CD4-positive, alpha-beta T cell treated with Interleukin-4 for 4 hours (primary cell): ENCODE data around the gene LINC01488.

Experiments
- DNase-seq: peaks from one replicate; pipeline ENCODE4 v3.0.0-alpha.2; 2020

Gene LINC01488

GRCh38 chr11:69482322-69482721 is 859 bp downstream of the LINC01488 start:
- no peak for DNase-seq

- DNase-seq, result no peak
Observed at GRCh38 chr11:69483170-69483569, 1.7 kb downstream of the LINC01488 start.

GRCh38 chr11:69483691-69484426 is 2.4 kb downstream of the LINC01488 start:
- no peak for DNase-seq

- DNase-seq, result no peak
Observed at GRCh38 chr11:69484427-69485259, 3.2 kb downstream of the LINC01488 start.

- DNase-seq, result no peak
Observed at GRCh38 chr11:69485337-69486041, 4.0 kb downstream of the LINC01488 start.

- no peak for DNase-seq
Observed at GRCh38 chr11:69486056-69486772, 4.8 kb downstream of the LINC01488 start.

- no peak for DNase-seq
Observed at GRCh38 chr11:69486773-69487291, 5.4 kb downstream of the LINC01488 start.

GRCh38 chr11:69487391-69487790 is 5.9 kb downstream of the LINC01488 start:
- DNase-seq, result no peak

- DNase-seq, result no peak
Observed at GRCh38 chr11:69487849-69488542, 6.5 kb downstream of the LINC01488 start.

GRCh38 chr11:69488543-69488940 is 7.1 kb downstream of the LINC01488 start:
- no peak for DNase-seq

- no peak for DNase-seq
Observed at GRCh38 chr11:69489031-69489745, 7.7 kb downstream of the LINC01488 start.

- no peak for DNase-seq
Observed at GRCh38 chr11:69489746-69490365, 8.4 kb downstream of the LINC01488 start.

GRCh38 chr11:69490516-69490915 is 9.1 kb downstream of the LINC01488 start:
- no peak for DNase-seq

GRCh38 chr11:69491071-69492031 is 9.9 kb downstream of the LINC01488 start:
- DNase-seq, result no peak

- no peak for DNase-seq
Observed at GRCh38 chr11:69492201-69492991, 10.9 kb downstream of the LINC01488 start.

GRCh38 chr11:69493931-69494821 is 12.7 kb downstream of the LINC01488 start:
- DNase-seq, result no peak

GRCh38 chr11:69494851-69495250 is 13.4 kb downstream of the LINC01488 start:
- DNase-seq, result no peak
